Measurements from ENCODE around the gene LILRB3. TPM values are rescaled to one million over a fixed set of nuclear protein-coding genes. Genes with fewer than 3 reads are reported as not detected.
A peak's percentile ranks its signal among the peaks of the same experiment; 100 is the strongest.
"Not testable (repeated sequence)": the region's sequence is repeated elsewhere in the genome, so short reads cannot be mapped to it uniquely, and the experiment has no call there.

Gene LILRB3
- total RNA-seq, 2 experiments from 2014 or later: 1.1 to 1.3 TPM

GRCh38 chr19:54183431-54183830 lies 39.4 kb downstream of the LILRB3 start:
- Histone ChIP-seq H3K27me3 (ENCODE audit: control insufficient read depth in 1 of 2, insufficient read depth in 2 of 2, low read length in 2 of 2) (no peaks in the 10 kb centered on the region), H3K9me3 (ENCODE audit: control insufficient read depth in 1 of 2, insufficient read depth in 1 of 2, low read length in 2 of 2) (no peaks in the 10 kb centered on the region), H3K27ac (ENCODE audit: low read depth in 1 of 2, low read length in 2 of 2) (no peak overlapping the region), H3K4me3 (ENCODE audit: low read length) (no peak overlapping the region), H3K36me3 (ENCODE audit: insufficient read depth, low read length) (peaks cover 10% of the 10 kb centered on the region), H3K4me1 (ENCODE audit: insufficient read depth, low read length) (peaks cover 8% of the 10 kb centered on the region)
- H3K9me3 Mint-ChIP-seq: no peaks in the 10 kb centered on the region
- no peak overlapping the region for H3K4me3 Mint-ChIP-seq
- H3K36me3 Mint-ChIP-seq (ENCODE audit: low read depth): peaks cover 16% of the 10 kb centered on the region
- H3K27ac Mint-ChIP-seq: no peak overlapping the region
- CTCF ChIA-PET: no interaction called here
- POLR2A ChIA-PET: no interaction called here
- no peaks in the 10 kb centered on the region for H3K27me3 Mint-ChIP-seq
- H3K4me1 Mint-ChIP-seq (ENCODE audit: low read depth): peaks cover 12% of the 10 kb centered on the region
- DNase-seq (no peak), ATAC-seq (ENCODE audit: poor library complexity) (no peak)
- intact Hi-C loops (cut with DNase I, micrococcal nuclease): no loop called here
- TF ChIP-seq CTCF (IDR thresholded peaks at IDR 0.05): no peak

GRCh38 chr19:54181894-54182293 lies 40.9 kb downstream of the LILRB3 start:
- ATAC-seq (ENCODE audit: poor library complexity); H3K4me1 Mint-ChIP-seq (ENCODE audit: low read depth); H3K36me3 ChIP-seq (ENCODE audit: insufficient read depth, low read length); H3K27me3 Mint-ChIP-seq; intact Hi-C loops (cut with DNase I, micrococcal nuclease); H3K9me3 ChIP-seq (ENCODE audit: control insufficient read depth in 1 of 2, insufficient read depth in 1 of 2, low read length in 2 of 2); H3K4me3 ChIP-seq (ENCODE audit: low read length); H3K27ac Mint-ChIP-seq; CTCF ChIA-PET; H3K4me1 ChIP-seq (ENCODE audit: insufficient read depth, low read length); H3K4me3 Mint-ChIP-seq; H3K9me3 Mint-ChIP-seq; H3K27me3 ChIP-seq (ENCODE audit: control insufficient read depth in 1 of 2, insufficient read depth in 2 of 2, low read length in 2 of 2); H3K27ac ChIP-seq (ENCODE audit: low read depth in 1 of 2, low read length in 2 of 2); DNase-seq; POLR2A ChIA-PET: not testable (repeated sequence)
- peaks cover 20% of the 10 kb centered on the region for H3K36me3 Mint-ChIP-seq (ENCODE audit: low read depth)

- Histone ChIP-seq H3K36me3 (ENCODE audit: insufficient read depth, low read length) (peaks cover 8% of the 10 kb centered on the region), H3K27ac (ENCODE audit: low read depth in 1 of 2, low read length in 2 of 2) (no peak overlapping the region), H3K4me3 (ENCODE audit: low read length) (no peak overlapping the region), H3K9me3 (ENCODE audit: control insufficient read depth in 1 of 2, insufficient read depth in 1 of 2, low read length in 2 of 2) (no peaks in the 10 kb centered on the region), H3K27me3 (ENCODE audit: control insufficient read depth in 1 of 2, insufficient read depth in 2 of 2, low read length in 2 of 2) (no peaks in the 10 kb centered on the region), H3K4me1 (ENCODE audit: insufficient read depth, low read length) (no peaks in the 10 kb centered on the region)
- peak in 1 of 14 experiments; percentile 17 for DNase-seq
- H3K9me3 Mint-ChIP-seq: no peaks in the 10 kb centered on the region
- intact Hi-C loops (cut with DNase I, micrococcal nuclease): no loop called here
- H3K27me3 Mint-ChIP-seq: no peaks in the 10 kb centered on the region
- CTCF ChIA-PET: no interaction called here
- ATAC-seq (ENCODE audit: poor library complexity): no peak
- H3K36me3 Mint-ChIP-seq (ENCODE audit: low read depth): peaks cover 20% of the 10 kb centered on the region
- no peak overlapping the region for H3K4me3 Mint-ChIP-seq
- TF ChIP-seq CTCF (IDR thresholded peaks at IDR 0.05): no peak
- POLR2A ChIA-PET: interaction anchor here (0.9 kb wide), 1 partner anchor 9 kb away, joined by 4 read pairs; the partner anchor contains the start of gene MBOAT7
- H3K27ac Mint-ChIP-seq: no peak overlapping the region
- H3K4me1 Mint-ChIP-seq (ENCODE audit: low read depth): no peaks in the 10 kb centered on the region
These were observed 42.1 kb downstream of the LILRB3 start for GRCh38 chr19:54180691-54181091.

GRCh38 chr19:54179921-54180461 lies 42.8 kb downstream of the LILRB3 start:
- no peak overlapping the region for H3K27ac ChIP-seq (ENCODE audit: low read depth in 1 of 2, low read length in 2 of 2)
- Mint-ChIP-seq H3K9me3 (no peaks in the 10 kb centered on the region), H3K27ac (no peak overlapping the region), H3K27me3 (no peaks in the 10 kb centered on the region), H3K4me1 (ENCODE audit: low read depth) (no peaks in the 10 kb centered on the region), H3K36me3 (ENCODE audit: low read depth) (peaks cover 16% of the 10 kb centered on the region), H3K4me3 (no peak overlapping the region)
- H3K27me3 ChIP-seq (ENCODE audit: control insufficient read depth in 1 of 2, insufficient read depth in 2 of 2, low read length in 2 of 2): no peaks in the 10 kb centered on the region
- no peak overlapping the region for H3K4me3 ChIP-seq (ENCODE audit: low read length)
- POLR2A ChIA-PET: interaction anchor here (0.9 kb wide), 1 partner anchor 9 kb away, joined by 4 read pairs; the partner anchor contains the start of gene MBOAT7
- no peak for ATAC-seq (ENCODE audit: poor library complexity)
- CTCF ChIA-PET: no interaction called here
- DNase-seq: no peak
- H3K36me3 ChIP-seq (ENCODE audit: insufficient read depth, low read length): peaks cover 8% of the 10 kb centered on the region
- H3K9me3 ChIP-seq (ENCODE audit: control insufficient read depth in 1 of 2, insufficient read depth in 1 of 2, low read length in 2 of 2): no peaks in the 10 kb centered on the region
- intact Hi-C loops (cut with DNase I, micrococcal nuclease): no loop called here
- TF ChIP-seq CTCF (IDR thresholded peaks at IDR 0.05): no peak
- no peaks in the 10 kb centered on the region for H3K4me1 ChIP-seq (ENCODE audit: insufficient read depth, low read length)
